ENCODE data around the gene IGSF9B.

GRCh38 chr11:133996671-133997070 lies 39.9 kb upstream of the IGSF9B start:
- TF ChIP-seq, protein P1, sequence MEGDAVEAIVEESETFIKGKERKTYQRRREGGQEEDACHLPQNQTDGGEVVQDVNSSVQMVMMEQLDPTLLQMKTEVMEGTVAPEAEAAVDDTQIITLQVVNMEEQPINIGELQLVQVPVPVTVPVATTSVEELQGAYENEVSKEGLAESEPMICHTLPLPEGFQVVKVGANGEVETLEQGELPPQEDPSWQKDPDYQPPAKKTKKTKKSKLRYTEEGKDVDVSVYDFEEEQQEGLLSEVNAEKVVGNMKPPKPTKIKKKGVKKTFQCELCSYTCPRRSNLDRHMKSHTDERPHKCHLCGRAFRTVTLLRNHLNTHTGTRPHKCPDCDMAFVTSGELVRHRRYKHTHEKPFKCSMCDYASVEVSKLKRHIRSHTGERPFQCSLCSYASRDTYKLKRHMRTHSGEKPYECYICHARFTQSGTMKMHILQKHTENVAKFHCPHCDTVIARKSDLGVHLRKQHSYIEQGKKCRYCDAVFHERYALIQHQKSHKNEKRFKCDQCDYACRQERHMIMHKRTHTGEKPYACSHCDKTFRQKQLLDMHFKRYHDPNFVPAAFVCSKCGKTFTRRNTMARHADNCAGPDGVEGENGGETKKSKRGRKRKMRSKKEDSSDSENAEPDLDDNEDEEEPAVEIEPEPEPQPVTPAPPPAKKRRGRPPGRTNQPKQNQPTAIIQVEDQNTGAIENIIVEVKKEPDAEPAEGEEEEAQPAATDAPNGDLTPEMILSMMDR (conservative IDR thresholded peaks at IDR 0.05) = no peak
- TF ChIP-seq ZFX (IDR thresholded peaks at IDR 0.05) = no peak

Measured in C4-2B (cell line).